Mucosa of descending colon (tissue), 3 donors: ENCODE data around the gene LENG1. TPM values are rescaled to one million over a fixed set of nuclear protein-coding genes. Genes with fewer than 3 reads are reported as not detected.

Source experiments
- ATAC-seq: fragments of 200-7000 bp; cut with Tn5 transposase; one replicate; pipeline ENCODE4 v1.9.1; 2020; ENCODE audit warnings: mild to moderate bottlenecking, moderate library complexity
- DNase-seq, 3 donors: peaks; one replicate each; pipeline ENCODE4 v3.0.0-alpha.2; 2020
- H3K36me3 ChIP-seq: fragments of 200-600 bp; one replicate; pipeline ENCODE4 v1.8.0; 2021; ENCODE audit warnings: low read depth, mild to moderate bottlenecking
- H3K4me1 ChIP-seq: fragments of 200-600 bp; one replicate; pipeline ENCODE4 v1.8.0; 2021; ENCODE audit warnings: low read depth, mild to moderate bottlenecking
- H3K4me3 ChIP-seq: fragments of 200-600 bp; one replicate; pipeline ENCODE4 v1.8.0; 2021; ENCODE audit warnings: mild to moderate bottlenecking
- H3K9me3 ChIP-seq: fragments of 200-600 bp; one replicate; pipeline ENCODE4 v1.8.0; 2021; ENCODE audit warnings: mild to moderate bottlenecking
- CTCF ChIP-seq: fragments of 200-600 bp; IDR thresholded peaks from one replicate; pipeline ENCODE4 v1.8.0; 2022; ENCODE audit warnings: antibody characterized with exemption, mild to moderate bottlenecking
- intact Hi-C, 2 donors: fragments of 100-400 bp; cut with DNase I in 1 of 2; cut with micrococcal nuclease in 1 of 2; formaldehyde crosslinking; loops; one replicate each; pipeline versions ENCODE4 v1.11.0 to v1.11.1; 2022; cut with DNase I, micrococcal nuclease
- total RNA-seq, 3 donors: library from RNA; stranded (reverse); fragmentation: NEBNext Ultra II Directional in 2 of 3; extraction: Animal tissue kit (Norgen Biotek cat#: 25700) in 2 of 3; gene quantifications; one replicate each; pipeline versions ENCODE4 v1.2.1 to v1.2.4, GENCODE V29; 2021 to 2023
- donor health status: DM: no; HTN: no; CAD: no; lungs with moderate emphysema.
- donor health status: DM: no; HTN: no; CAD: no.
- donor health status: DM: no; HTN: yes; CAD: no.

The LENG1 gene
- total RNA-seq, 3 donors from 2014 or later, result 7.5 to 10.8 (median 8.0) TPM

GRCh38 chr19:54108496-54108895, 51.0 kb downstream of the LENG1 start:
- intact Hi-C loops, result no loop called here
- no peaks in the 10 kb centered on the region for H3K36me3 ChIP-seq
- ATAC-seq (no peak), DNase-seq (no peak)
- no peak for TF ChIP-seq CTCF
- no peaks in the 10 kb centered on the region for H3K4me1 ChIP-seq
- no peaks in the 10 kb centered on the region for H3K9me3 ChIP-seq
- no peak overlapping the region for H3K4me3 ChIP-seq

GRCh38 chr19:54107876-54108490, 51.5 kb downstream of the LENG1 start:
- ATAC-seq, result no peak
- Histone ChIP-seq H3K4me3 (no peak overlapping the region), H3K4me1 (no peaks in the 10 kb centered on the region), H3K36me3 (no peaks in the 10 kb centered on the region), H3K9me3 (no peaks in the 10 kb centered on the region)
- no peak for DNase-seq
- TF ChIP-seq CTCF, result no peak
- intact Hi-C loops, result no loop called here

- Histone ChIP-seq H3K36me3 (no peaks in the 10 kb centered on the region), H3K4me1 (peaks cover 3% of the 10 kb centered on the region), H3K4me3 (no peak overlapping the region), H3K9me3 (no peaks in the 10 kb centered on the region)
- intact Hi-C loops, result no loop called here
- ATAC-seq, result no peak
- no peak for TF ChIP-seq CTCF
- no peak for DNase-seq
Observed at GRCh38 chr19:54106716-54107115, 52.8 kb downstream of the LENG1 start.

GRCh38 chr19:54105796-54106195, 53.7 kb downstream of the LENG1 start:
- peaks cover 3% of the 10 kb centered on the region for H3K4me1 ChIP-seq
- no peaks in the 10 kb centered on the region for H3K9me3 ChIP-seq
- no peak for TF ChIP-seq CTCF
- H3K4me3 ChIP-seq, result no peak overlapping the region
- DNase-seq, result no peak
- H3K36me3 ChIP-seq, result no peaks in the 10 kb centered on the region
- intact Hi-C loops, result no loop called here
- no peak for ATAC-seq

Other genes with a start within 250 kb of the LENG1 start
- gene CACNG8, start 196.8 kb downstream of the LENG1 start, total RNA-seq, result under 1 TPM in 2 of 3 donors, not detected in 1; 0.07 to 0.09 TPM
- gene CACNG6, start 168.1 kb downstream of the LENG1 start, total RNA-seq, result not detected
- gene VSTM1, start 95.8 kb downstream of the LENG1 start, total RNA-seq, result not detected
- not detected for gene TARM1, start 78.4 kb downstream of the LENG1 start, total RNA-seq
- gene OSCAR, start 58.9 kb downstream of the LENG1 start, total RNA-seq, result 1 to 10 TPM in 2 of 3 donors, under 1 TPM in 1; 0.35 to 1.8 (median 1.4) TPM
- 100 to 1,000 TPM in 2 of 3 donors, 10 to 100 TPM in 1; 93.4 to 155 (median 139) TPM for gene NDUFA3, start 56.9 kb downstream of the LENG1 start, total RNA-seq
- gene TFPT, start 44.1 kb downstream of the LENG1 start, total RNA-seq, result 10 to 100 TPM in 2 of 3 donors, 1 to 10 TPM in 1; 9.8 to 18.2 (median 15.3) TPM
- 10 to 100 TPM; 34.3 to 54.6 (median 39.9) TPM for gene PRPF31, start 44.0 kb downstream of the LENG1 start, total RNA-seq
- 10 to 100 TPM; 42.4 to 47.9 (median 43.7) TPM for gene CNOT3, start 22.0 kb downstream of the LENG1 start, total RNA-seq
- gene TMC4, start 13.4 kb upstream of the LENG1 start, total RNA-seq, result 100 to 1,000 TPM; 107 to 276 (median 178) TPM
- 100 to 1,000 TPM in 2 of 3 donors, 10 to 100 TPM in 1; 79.9 to 176 (median 113) TPM for gene MBOAT7, start 29.9 kb upstream of the LENG1 start, total RNA-seq
- gene TSEN34, start 31.6 kb upstream of the LENG1 start, total RNA-seq, result 10 to 100 TPM; 35.0 to 40.3 (median 35.2) TPM
- gene RPS9, start 41.1 kb upstream of the LENG1 start, total RNA-seq, result 1,000 to 10,000 TPM in 2 of 3 donors, 100 to 1,000 TPM in 1; 873 to 1,110 (median 1,027) TPM
- gene LILRB3, start 63.3 kb upstream of the LENG1 start, total RNA-seq, result 1 to 10 TPM in 2 of 3 donors, under 1 TPM in 1; 0.67 to 7.7 (median 4.3) TPM
- 1 to 10 TPM in 2 of 3 donors, not detected in 1; 2.4 to 3.5 TPM for gene LILRA6, start 83.1 kb upstream of the LENG1 start, total RNA-seq
- gene LILRB5, start 97.6 kb upstream of the LENG1 start, total RNA-seq, result 10 to 100 TPM in 2 of 3 donors, 1 to 10 TPM in 1; 5.4 to 17.5 (median 12.2) TPM
- gene LILRB2, start 121.4 kb upstream of the LENG1 start, total RNA-seq, result 1 to 10 TPM; 1.2 to 9.6 (median 4.7) TPM
- 1 to 10 TPM in 2 of 3 donors, under 1 TPM in 1; 0.72 to 4.7 (median 1.8) TPM for gene LILRA5, start 153.4 kb upstream of the LENG1 start, total RNA-seq
- not detected for gene LILRA4, start 179.4 kb upstream of the LENG1 start, total RNA-seq
- 10 to 100 TPM in 2 of 3 donors, 1 to 10 TPM in 1; 5.4 to 26.7 (median 17.1) TPM for gene LAIR1, start 205.2 kb upstream of the LENG1 start, total RNA-seq